DND-41 (cell line): Measurements from ENCODE around the gene ADAMTSL2.

ENCODE experiments used
- ATAC-seq: fragments of 200-7000 bp; cut with Tn5 transposase; 3 replicates; pipeline ENCODE4 v1.9.1; 2021; ENCODE audit warnings: low read depth; ENCODE audit not compliant: insufficient read depth
- DNase-seq: peaks from one replicate; pipeline ENCODE4 v3.0.0-alpha.2; 2020
- H2AFZ ChIP-seq: 2 replicates; pipeline ENCODE4 v1.6.0; 2012; ENCODE audit warnings: low read depth, low read length
- H3K27ac ChIP-seq: 2 replicates; pipeline ENCODE4 v1.5.1; 2012; ENCODE audit warnings: low read length, inconsistent platforms
- H3K27me3 ChIP-seq: fragments of 200-600 bp; sonication (generic); 2 replicates; pipeline ENCODE4 v1.6.0; 2012; ENCODE audit warnings: low read length, mild to moderate bottlenecking, inconsistent platforms; ENCODE audit not compliant: insufficient read depth, poor library complexity
- H3K36me3 ChIP-seq: 2 replicates; pipeline ENCODE4 v1.5.1; 2012; ENCODE audit warnings: low read length, inconsistent platforms; ENCODE audit not compliant: insufficient read depth
- H3K4me1 ChIP-seq: 2 replicates; pipeline ENCODE4 v1.5.1; 2012; ENCODE audit warnings: mild to moderate bottlenecking, low read length; ENCODE audit not compliant: insufficient read depth
- H3K4me2 ChIP-seq: 2 replicates; pipeline ENCODE4 v1.6.0; 2012; ENCODE audit warnings: mild to moderate bottlenecking, moderate library complexity, low read length, inconsistent platforms; ENCODE audit not compliant: insufficient read depth
- H3K4me3 ChIP-seq, 2 experiments: fragments of 200-600 bp in 1 of 2; shearing (Covaris generic) in 1 of 2; 2 replicates each; pipeline ENCODE4 v1.5.1; 2012 to 2016; ENCODE audit warnings: inconsistent platforms in 2 of 2, low read length in 2 of 2, mild to moderate bottlenecking in 2 of 2, low read depth in 1 of 2, moderate library complexity in 1 of 2
- H3K79me2 ChIP-seq: 2 replicates; pipeline ENCODE4 v1.6.0; 2012; ENCODE audit warnings: low read length, inconsistent platforms; ENCODE audit not compliant: insufficient read depth
- H3K9ac ChIP-seq: 2 replicates; pipeline ENCODE4 v1.6.0; 2012; ENCODE audit warnings: low read depth, mild to moderate bottlenecking, inconsistent platforms, low read length, moderate library complexity
- H3K9me3 ChIP-seq: 2 replicates; pipeline ENCODE4 v1.5.1; 2012; ENCODE audit warnings: low read length, moderate library complexity, mild to moderate bottlenecking, inconsistent platforms; ENCODE audit not compliant: insufficient read depth, severe bottlenecking
- H4K20me1 ChIP-seq: 2 replicates; pipeline ENCODE4 v1.6.0; 2012; ENCODE audit warnings: low read length; ENCODE audit not compliant: insufficient read depth
- EZH2 ChIP-seq: IDR thresholded peaks from 3 replicates; pipeline ENCODE4 v1.6.1; 2012; ENCODE audit warnings: borderline replicate concordance, low read depth, mild to moderate bottlenecking, moderate library complexity, low read length, inconsistent platforms; ENCODE audit not compliant: severe bottlenecking
- TF ChIP-seq, protein P1 (sequence below): IDR thresholded peaks from 2 replicates; pipeline ENCODE4 v1.5.1; 2012; ENCODE audit warnings: borderline replicate concordance, low read length, moderate library complexity, mild to moderate bottlenecking; ENCODE audit not compliant: poor library complexity, severe bottlenecking; ENCODE audit errors: extremely low read depth

ADAMTSL2 gene

DNA sequence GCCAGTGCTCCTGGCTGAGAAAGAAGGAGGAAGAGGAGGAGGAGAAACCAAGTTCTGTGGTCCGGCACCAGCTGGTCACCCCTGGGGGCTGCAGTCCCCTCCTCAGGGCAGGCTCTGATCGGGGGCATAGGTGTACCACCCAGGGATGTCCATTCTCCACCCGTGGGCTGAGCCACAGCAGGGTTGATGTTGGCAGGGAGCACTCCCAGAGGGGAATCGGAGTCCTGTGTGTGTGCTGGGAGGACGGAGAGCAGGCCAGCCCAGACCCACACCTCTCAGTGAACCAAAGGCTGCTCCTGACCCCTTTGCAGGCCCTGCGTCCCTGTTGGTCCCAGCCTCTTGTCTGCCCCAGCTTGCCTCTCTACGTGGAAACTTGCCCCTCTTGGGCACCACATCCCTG lies 4.6 kb upstream of the ADAMTSL2 start:
- Histone ChIP-seq H3K9me3 (no peaks in the 10 kb centered on the region), H3K4me1 (0 out of 2 replicates have a peak, but pooled peaks cover 6% of the 10 kb centered on the region), H4K20me1 (peaks cover 4% of the 10 kb centered on the region; the same call in 1 of the 2 replicates), H3K4me2 (no peak overlapping the region), H2AFZ (no peak overlapping the region), H3K27ac (no peak overlapping the region), H3K79me2 (no peaks in the 10 kb centered on the region), H3K9ac (no peak overlapping the region), H3K36me3 (no peaks in the 10 kb centered on the region), H3K4me3 (no peak overlapping the region), H3K27me3 (peaks cover 36% of the 10 kb centered on the region)
- TF ChIP-seq EZH2, result no peak
- DNase-seq (no peak), ATAC-seq (no peak)

DNA sequence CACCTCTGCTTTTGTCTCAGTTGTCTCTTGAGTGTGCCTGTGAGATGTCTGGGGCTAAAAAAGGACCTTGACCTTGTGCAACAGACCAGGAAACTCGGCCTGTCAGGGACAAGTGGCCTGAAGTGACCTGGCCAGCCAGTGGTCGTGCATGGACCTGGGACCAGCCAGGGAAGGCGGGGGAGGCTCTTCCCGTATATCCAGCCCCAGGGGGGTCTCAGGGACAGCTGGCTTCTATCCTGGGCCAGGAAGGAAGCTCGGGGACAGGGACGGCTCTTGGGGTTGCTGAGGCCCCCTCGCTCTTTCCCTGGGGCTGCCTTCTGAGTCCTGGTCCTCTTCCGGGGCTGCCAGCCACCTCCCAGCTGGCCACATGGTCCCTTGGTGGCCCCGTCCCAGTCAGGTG lies 3.2 kb upstream of the ADAMTSL2 start:
- peaks cover 11% of the 10 kb centered on the region; the same call in 1 of the 2 replicates for H4K20me1 ChIP-seq
- H3K4me3 ChIP-seq, result no peak overlapping the region
- no peak overlapping the region for H3K9ac ChIP-seq
- H3K27ac ChIP-seq, result no peak overlapping the region
- DNase-seq (no peak), ATAC-seq (no peak)
- H3K4me1 ChIP-seq, result 0 out of 2 replicates have a peak, but pooled peaks cover 6% of the 10 kb centered on the region
- no peak overlapping the region for H3K4me2 ChIP-seq
- no peaks in the 10 kb centered on the region for H3K79me2 ChIP-seq
- TF ChIP-seq, protein P1, sequence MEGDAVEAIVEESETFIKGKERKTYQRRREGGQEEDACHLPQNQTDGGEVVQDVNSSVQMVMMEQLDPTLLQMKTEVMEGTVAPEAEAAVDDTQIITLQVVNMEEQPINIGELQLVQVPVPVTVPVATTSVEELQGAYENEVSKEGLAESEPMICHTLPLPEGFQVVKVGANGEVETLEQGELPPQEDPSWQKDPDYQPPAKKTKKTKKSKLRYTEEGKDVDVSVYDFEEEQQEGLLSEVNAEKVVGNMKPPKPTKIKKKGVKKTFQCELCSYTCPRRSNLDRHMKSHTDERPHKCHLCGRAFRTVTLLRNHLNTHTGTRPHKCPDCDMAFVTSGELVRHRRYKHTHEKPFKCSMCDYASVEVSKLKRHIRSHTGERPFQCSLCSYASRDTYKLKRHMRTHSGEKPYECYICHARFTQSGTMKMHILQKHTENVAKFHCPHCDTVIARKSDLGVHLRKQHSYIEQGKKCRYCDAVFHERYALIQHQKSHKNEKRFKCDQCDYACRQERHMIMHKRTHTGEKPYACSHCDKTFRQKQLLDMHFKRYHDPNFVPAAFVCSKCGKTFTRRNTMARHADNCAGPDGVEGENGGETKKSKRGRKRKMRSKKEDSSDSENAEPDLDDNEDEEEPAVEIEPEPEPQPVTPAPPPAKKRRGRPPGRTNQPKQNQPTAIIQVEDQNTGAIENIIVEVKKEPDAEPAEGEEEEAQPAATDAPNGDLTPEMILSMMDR, result no peak
- no peak for TF ChIP-seq EZH2
- peaks cover 38% of the 10 kb centered on the region for H3K27me3 ChIP-seq
- H3K9me3 ChIP-seq, result no peaks in the 10 kb centered on the region
- H3K36me3 ChIP-seq, result no peaks in the 10 kb centered on the region
- no peak overlapping the region for H2AFZ ChIP-seq

DNA sequence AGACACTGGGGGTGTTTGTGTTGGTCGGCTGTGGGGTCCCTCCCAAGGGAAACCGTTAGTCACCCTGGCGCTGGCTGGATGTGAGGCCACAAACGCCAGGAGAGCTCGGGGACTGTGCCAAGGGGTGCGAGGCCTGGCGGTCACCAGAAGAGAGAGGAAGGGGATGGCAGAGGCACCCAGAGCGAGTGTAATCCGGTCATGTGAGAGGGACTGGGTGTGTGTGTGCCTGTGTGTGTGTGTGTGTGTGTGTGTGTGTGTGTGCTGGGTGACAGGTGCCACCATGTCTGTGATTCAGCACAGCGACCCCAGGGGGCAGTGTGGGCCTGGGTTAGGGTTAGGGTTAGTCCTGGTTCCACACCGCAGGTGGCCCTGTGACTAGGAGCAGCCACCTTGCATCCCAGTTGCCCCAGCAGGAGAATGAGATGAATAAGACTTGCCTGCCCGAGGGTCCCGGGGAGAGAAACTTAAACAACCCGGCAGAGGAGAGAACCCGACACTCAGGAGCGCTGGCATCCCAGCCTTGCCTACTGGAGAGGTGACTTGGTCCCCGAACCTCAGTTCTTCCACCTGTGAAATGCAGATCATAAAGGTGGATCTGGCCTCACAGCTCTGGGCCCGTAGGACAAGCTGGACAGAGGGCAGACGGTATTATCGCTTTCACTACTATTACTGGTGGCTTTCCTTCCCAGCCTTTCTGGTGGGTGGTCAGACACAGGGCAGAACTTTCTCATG lies 1.4 kb upstream of the ADAMTSL2 start:
- Histone ChIP-seq H3K79me2 (no peaks in the 10 kb centered on the region), H3K4me1 (0 out of 2 replicates have a peak, but pooled peaks cover 6% of the 10 kb centered on the region), H3K9me3 (no peaks in the 10 kb centered on the region), H4K20me1 (peaks cover 13% of the 10 kb centered on the region; the same call in 1 of the 2 replicates), H3K36me3 (no peaks in the 10 kb centered on the region), H2AFZ (no peak overlapping the region), H3K27ac (no peak overlapping the region), H3K4me3 (no peak overlapping the region), H3K4me2 (no peak overlapping the region), H3K27me3 (peaks cover 35% of the 10 kb centered on the region), H3K9ac (no peak overlapping the region)
- TF ChIP-seq EZH2, result no peak
- TF ChIP-seq, protein P1, result peak; percentile 69
- DNase-seq (peak; percentile 68), ATAC-seq (peak; percentile 70)

DNA sequence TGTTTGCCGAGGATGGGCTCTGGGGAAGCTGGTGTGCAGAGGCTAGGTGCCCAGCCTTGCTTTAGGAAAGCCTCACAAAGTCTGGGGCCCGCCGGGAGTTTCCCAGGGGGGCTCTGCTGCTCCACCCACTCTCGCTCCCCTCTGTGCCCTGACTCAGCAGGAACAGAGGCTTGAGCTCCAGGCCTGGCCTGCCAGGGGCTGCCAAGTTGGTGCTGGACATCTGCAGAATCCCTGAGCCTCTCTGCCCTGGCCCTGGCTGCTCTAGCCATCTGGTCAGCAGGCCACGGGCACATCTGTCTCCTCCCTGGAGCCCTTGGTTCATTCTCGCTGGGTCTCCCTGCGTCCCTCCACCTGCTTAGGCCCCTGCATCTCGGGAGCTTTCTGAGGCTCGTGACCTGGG lies 647 bp upstream of the ADAMTSL2 start:
- peaks cover 34% of the 10 kb centered on the region for H3K27me3 ChIP-seq
- H4K20me1 ChIP-seq, result peaks cover 10% of the 10 kb centered on the region; the same call in 1 of the 2 replicates
- H3K4me3 ChIP-seq, result no peak overlapping the region
- H2AFZ ChIP-seq, result no peak overlapping the region
- no peak overlapping the region for H3K4me2 ChIP-seq
- H3K36me3 ChIP-seq, result no peaks in the 10 kb centered on the region
- DNase-seq, result no peak
- H3K9me3 ChIP-seq, result no peaks in the 10 kb centered on the region
- no peak overlapping the region for H3K27ac ChIP-seq
- 0 out of 2 replicates have a peak, but pooled peaks cover 6% of the 10 kb centered on the region for H3K4me1 ChIP-seq
- no peak for TF ChIP-seq EZH2
- TF ChIP-seq, protein P1, result no peak
- H3K79me2 ChIP-seq, result no peaks in the 10 kb centered on the region
- ATAC-seq, result no peak
- no peak overlapping the region for H3K9ac ChIP-seq
